HG03460 (cell line): ENCODE data around the gene SENP2.
A peak's percentile ranks its signal among the peaks of the same experiment; 100 is the strongest.
"Not testable (repeated sequence)": the region's sequence is repeated elsewhere in the genome, so short reads cannot be mapped to it uniquely, and the experiment has no call there.

Source experiments
- ATAC-seq: cut with Tn5 transposase; IDR thresholded peaks from one replicate; pipeline ENCODE4 v1.9.1; 2021; ENCODE audit not compliant: unreplicated experiment

The SENP2 gene

GRCh38 chr3:185585859-185586685 is at the start of gene SENP2:
Gene SENP2, plus strand, starts transcription at chr3:185586295. Its CDS starts 119 bp downstream, at chr3:185586414.
- ATAC-seq = peak; percentile 98

- ATAC-seq = peak; percentile 98
Observed at GRCh38 chr3:185537369-185537970, 48.6 kb upstream of the SENP2 start.

GRCh38 chr3:185539934-185540333 is 46.2 kb upstream of the SENP2 start:
- ATAC-seq = no peak

- no peak for ATAC-seq
Observed at GRCh38 chr3:185540695-185541094, 45.4 kb upstream of the SENP2 start.

- no peak for ATAC-seq
Observed at GRCh38 chr3:185549122-185549521, 37.0 kb upstream of the SENP2 start.

DNA sequence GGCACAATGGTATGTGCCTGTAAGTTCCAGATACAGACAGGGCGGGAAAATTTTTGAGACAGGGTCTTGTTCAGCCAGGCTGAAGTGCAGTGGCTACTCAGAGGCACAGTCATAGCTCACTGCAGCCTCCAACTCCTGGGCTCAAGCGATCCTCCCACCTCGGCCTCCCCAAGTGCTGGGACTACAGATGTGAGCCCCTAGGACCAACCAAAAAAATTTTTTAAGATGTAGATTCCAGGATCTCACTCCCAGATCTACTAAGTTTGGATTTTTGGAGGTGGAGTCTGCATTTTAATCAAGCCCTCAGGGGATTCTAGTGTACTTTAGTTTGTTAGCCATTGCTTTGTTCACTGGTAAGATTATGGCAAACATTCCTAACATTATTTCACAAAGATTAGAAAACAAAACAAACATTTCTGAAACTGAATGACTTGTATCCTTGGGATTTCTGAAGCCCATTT is 36.4 kb upstream of the SENP2 start:
- ATAC-seq = no peak

GRCh38 chr3:185552358-185552877 is 33.7 kb upstream of the SENP2 start, which contains the start of gene LIPH:
Gene LIPH, minus strand, starts transcription at chr3:185552588. Its CDS starts 117 bp downstream, at chr3:185552471.
- ATAC-seq = peak; percentile 83

GRCh38 chr3:185555101-185555501 is 31.0 kb upstream of the SENP2 start:
- no peak for ATAC-seq

GRCh38 chr3:185555860-185556347 is 30.2 kb upstream of the SENP2 start:
- ATAC-seq = no peak

DNA sequence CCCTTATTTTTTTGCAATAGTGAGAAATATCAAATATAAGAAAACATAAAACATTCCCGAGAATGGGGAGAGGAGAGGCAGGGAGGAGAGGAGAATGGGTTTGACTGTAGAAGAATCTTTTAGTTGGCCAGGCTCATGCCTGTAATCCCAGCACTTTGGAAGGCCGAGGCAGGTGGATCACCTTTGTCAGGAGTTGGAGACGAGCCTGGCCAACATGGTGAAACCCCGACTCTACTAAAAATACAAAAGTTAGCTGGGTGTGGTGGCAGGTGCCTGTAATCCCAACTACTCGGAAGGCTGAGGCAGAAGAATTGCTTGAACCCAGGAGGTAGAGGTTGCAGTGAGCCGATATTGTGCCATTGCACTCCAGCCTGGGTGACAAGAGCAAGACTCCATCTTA is 29.5 kb upstream of the SENP2 start:
- not testable (repeated sequence) for ATAC-seq

DNA sequence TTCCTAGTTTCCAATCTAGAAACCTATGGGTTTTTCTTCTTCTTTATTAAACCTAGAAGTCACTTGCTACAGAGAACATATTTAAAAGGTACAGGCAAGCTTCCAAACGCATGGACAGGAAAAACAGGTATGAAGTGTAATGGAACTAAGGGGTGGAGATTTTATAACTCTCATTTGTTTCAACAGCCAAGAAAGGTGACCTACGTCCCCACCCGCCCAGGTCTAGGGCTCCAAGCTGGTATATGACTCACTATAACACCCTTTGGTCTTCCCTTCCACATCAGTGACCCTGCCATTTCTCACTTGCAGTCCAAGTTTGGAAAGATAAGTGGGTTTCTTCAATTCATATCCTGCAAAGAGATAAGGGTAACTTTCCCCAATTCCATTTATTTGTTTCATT is 27.7 kb upstream of the SENP2 start:
- ATAC-seq = no peak

GRCh38 chr3:185559706-185560090 is 26.4 kb upstream of the SENP2 start:
- ATAC-seq = no peak

DNA sequence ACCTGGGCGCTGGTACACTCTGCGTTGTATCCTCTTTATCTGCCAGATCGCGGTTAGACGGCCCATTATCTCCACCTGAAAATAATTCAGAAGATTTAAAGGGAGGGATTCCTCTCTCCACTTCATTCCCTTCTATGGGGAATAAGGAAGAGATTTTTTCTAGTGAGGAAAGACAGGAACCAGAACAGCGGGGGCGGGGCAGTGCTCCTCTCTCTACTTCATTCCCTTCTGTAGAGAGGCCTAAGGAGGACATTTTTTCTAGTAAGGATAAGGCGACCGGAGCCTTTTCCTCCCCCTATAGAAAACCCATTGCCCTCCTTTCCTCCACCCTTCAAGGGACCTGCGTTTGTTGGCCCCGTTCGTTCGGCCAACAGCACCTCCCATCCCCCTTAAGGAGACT is 25.4 kb upstream of the SENP2 start:
- ATAC-seq = no peak

GRCh38 chr3:185561374-185561943 is 24.6 kb upstream of the SENP2 start:
- no peak for ATAC-seq

DNA sequence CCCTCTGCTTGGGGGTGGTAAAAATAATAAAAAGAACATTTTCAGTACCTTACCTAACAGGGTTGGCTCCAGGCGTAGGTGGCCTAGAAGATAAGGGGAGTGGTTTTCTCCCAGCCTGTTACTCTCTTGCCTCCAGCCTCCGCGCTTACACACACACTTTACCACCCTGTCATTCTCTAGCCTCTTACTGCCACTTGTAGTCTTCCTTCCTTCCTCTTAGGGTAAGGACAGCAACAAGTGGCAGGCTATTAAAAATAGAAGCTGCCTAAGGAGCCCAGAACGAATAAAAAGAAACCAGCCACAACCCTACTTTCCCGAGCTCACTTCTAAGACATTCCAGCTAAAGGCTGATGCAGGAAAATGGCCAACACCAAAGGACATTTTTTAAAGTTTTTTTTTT is 24.1 kb upstream of the SENP2 start:
- no peak for ATAC-seq

- ATAC-seq = no peak
Observed at GRCh38 chr3:185572183-185572582, 13.9 kb upstream of the SENP2 start.

GRCh38 chr3:185575108-185575869 is 10.8 kb upstream of the SENP2 start:
- ATAC-seq = peak; percentile 88

DNA sequence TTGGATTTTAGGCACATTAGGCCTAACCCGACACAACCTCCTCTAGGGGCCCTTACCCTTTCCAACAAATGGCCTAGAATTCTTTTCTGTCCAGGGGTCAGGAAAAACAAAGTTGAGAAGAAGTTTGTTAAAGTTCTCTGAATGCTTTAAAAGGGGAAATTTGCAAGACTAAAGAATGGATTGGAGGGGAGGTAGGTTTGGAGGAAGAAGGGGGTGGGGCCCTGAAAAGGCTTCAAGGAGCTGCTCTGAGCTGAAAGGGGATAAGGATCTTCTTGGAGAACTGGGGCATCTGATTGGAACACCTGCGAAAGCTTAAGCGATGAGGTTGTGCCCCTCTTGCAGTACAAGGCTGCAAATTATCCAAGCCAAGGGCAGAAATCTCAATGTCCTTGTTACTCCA is 3.9 kb upstream of the SENP2 start:
- no peak for ATAC-seq

DNA sequence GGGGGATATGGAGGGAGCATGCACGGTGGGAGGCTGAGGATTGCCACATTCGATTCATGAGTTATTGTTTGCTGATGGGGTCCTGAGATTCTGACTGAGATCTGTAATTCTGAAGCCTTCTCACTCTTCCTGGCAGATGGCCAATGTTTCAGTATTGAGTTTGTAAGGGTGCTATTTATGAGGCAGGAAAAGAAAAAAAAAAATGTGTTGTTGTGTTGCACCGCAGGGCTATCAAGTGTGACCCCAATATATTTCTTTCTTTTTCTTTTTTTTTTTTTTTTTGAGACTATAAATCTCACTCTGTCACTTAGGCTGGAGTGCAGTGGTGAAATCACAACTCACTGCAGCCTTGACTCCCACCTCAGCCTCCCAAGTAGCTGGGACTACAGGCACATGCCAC is 3.2 kb upstream of the SENP2 start:
- ATAC-seq = no peak

- no peak for ATAC-seq
Observed at GRCh38 chr3:185583925-185584324, 2.2 kb upstream of the SENP2 start.

DNA sequence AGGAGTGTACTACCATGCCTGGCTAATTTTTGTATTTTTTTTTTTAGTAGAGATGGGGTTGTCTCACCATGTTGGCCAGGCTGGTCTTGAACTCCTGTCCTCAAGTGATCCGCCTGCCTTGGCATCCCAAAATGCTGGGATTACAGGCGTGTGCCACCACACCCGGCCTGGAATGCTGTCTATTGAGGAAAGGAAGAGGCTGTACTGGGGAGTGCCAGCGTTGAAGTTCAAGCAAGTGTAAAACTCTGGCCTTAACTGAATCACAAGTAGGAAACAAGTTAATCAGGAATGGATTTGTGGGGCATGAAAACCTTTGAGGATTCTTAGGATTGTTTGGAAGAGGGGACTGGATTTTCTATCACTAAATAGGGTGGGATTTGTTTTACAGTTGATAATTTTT is 1.4 kb upstream of the SENP2 start:
- no peak for ATAC-seq
